Activated T-helper 17 cell treated with anti-CD3 and anti-CD28 coated beads, Interleukin-2, amount 50 U/mL, for 72 hours (primary cell): Measurements from ENCODE around the gene RHBDF2. TPM values are rescaled to one million over a fixed set of nuclear protein-coding genes. Genes with fewer than 3 reads are reported as not detected.

Experiments
- ATAC-seq: fragments of 150-1000 bp; cut with Tn5 transposase; replicated peaks from 2 replicates; pipeline ENCODE4 v1.10.0; 2021; ENCODE audit warnings: mild to moderate bottlenecking, moderate library complexity
- H3K27ac Mint-ChIP-seq: one replicate; pipeline ENCODE4 v1.8.0; 2022; ENCODE audit warnings: mixed read lengths
- H3K27me3 Mint-ChIP-seq: one replicate; pipeline ENCODE4 v1.8.0; 2022; ENCODE audit warnings: mixed read lengths
- H3K36me3 Mint-ChIP-seq: one replicate; pipeline ENCODE4 v1.8.0; 2022; ENCODE audit warnings: low read depth, mild to moderate bottlenecking, mixed read lengths
- H3K4me1 Mint-ChIP-seq: one replicate; pipeline ENCODE4 v1.8.0; 2022; ENCODE audit warnings: mixed read lengths
- H3K4me3 Mint-ChIP-seq: one replicate; pipeline ENCODE4 v1.8.0; 2022; ENCODE audit warnings: mild to moderate bottlenecking, mixed read lengths
- H3K9me3 Mint-ChIP-seq: one replicate; pipeline ENCODE4 v1.8.0; 2022; ENCODE audit warnings: mixed read lengths
- total RNA-seq, 2 donors: library from RNA; stranded (reverse); gene quantifications; one replicate each; pipeline ENCODE4 v1.2.3, GENCODE V29; 2022

The RHBDF2 gene
- 10 to 100 TPM; 33.3 to 56.5 TPM for total RNA-seq

DNA sequence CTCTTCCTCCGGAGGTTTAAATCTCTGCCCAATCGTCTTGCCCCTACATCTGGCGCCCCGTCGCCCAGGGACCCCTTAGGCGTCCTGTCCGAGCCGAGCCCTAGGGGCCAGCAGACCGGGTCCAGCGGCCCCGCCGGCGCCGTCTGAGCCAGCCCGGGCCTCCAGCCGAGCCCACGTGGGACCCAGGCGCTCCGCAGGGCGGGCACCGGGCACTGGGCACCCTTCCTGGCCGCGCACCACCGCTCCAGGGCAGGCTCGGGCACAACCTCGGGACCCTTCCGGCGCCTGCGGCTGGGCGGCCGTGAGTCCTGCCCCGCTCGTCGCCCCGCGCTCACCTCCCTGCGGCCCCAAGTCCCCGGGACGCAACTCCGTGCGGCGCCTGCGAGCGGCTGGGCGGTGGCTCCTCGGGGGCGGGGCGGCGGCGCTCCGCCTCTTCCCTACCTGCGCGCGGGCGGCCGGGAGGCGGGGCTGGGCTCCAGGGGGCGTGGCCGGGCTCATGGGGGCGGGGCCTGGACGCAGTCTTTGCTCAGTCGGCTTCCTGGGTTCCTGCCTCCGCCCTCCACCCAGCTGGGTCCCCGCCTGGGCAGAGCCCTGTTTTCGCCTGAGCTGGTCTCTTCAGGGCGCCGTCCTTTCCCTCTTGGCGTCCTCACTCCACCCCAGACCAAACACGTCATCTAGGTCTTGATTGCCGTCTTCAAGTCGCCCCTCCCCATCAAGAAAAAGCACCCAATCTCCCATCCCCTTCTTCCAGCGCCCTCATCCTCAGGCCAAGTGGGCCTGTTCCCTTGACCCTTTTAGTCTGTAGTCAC, at the start of gene RHBDF2:
TSS of gene RHBDF2 (minus strand) at position 406 of the 809 bp plus-strand sequence. CDS start 19,899 bp downstream, outside the sequence.
- Mint-ChIP-seq H3K36me3 (peaks cover 7% of the 10 kb centered on the region), H3K4me3 (peak within 1 kb of the TSS; percentile 78), H3K27ac (peak within 1 kb of the TSS; percentile 87), H3K27me3 (no peaks in the 10 kb centered on the region), H3K4me1 (peaks cover 9% of the 10 kb centered on the region), H3K9me3 (no peaks in the 10 kb centered on the region)
- ATAC-seq, result peak; percentile 92

DNA sequence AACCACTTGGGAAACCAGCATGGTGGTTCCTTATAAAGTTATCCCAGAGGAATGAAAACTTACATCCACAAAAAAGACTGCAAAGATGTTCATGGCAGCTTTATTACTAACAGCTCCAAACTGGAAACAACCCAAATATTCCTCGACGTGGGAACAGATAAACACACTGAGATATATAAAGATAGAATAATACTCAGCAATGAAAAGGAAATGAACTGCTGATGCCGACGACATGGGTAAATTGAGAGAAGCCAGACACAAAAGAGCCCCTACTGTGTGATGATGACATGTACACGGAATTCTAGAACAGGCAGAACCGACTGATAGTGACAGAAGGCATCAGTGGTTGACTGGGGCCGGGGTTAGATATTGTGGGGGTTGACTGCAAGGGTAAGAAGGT, 48.3 kb upstream of the RHBDF2 start:
- no peak for ATAC-seq
- H3K4me3 Mint-ChIP-seq, result no peak overlapping the region
- no peaks in the 10 kb centered on the region for H3K9me3 Mint-ChIP-seq
- no peak overlapping the region for H3K27ac Mint-ChIP-seq
- H3K27me3 Mint-ChIP-seq, result no peaks in the 10 kb centered on the region
- peaks cover 6% of the 10 kb centered on the region for H3K4me1 Mint-ChIP-seq
- H3K36me3 Mint-ChIP-seq, result no peaks in the 10 kb centered on the region

DNA sequence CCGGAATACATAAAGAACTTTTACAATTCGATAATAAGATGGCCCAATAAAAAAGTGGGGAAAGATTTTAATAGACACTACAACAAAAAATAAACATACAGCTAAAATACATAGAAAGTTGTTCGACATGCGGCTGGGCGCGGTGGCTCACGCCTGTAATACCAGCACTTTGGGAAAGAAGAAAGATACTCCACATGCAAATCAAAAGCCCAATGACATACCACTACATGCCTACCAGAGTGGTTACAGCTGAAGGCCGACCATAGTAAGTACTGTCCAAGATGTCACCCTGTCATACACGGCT, 47.9 kb upstream of the RHBDF2 start:
- no peak for ATAC-seq
- Mint-ChIP-seq H3K4me1 (peaks cover 4% of the 10 kb centered on the region), H3K27me3 (no peaks in the 10 kb centered on the region), H3K27ac (no peak overlapping the region), H3K9me3 (no peaks in the 10 kb centered on the region), H3K4me3 (no peak overlapping the region), H3K36me3 (no peaks in the 10 kb centered on the region)

DNA sequence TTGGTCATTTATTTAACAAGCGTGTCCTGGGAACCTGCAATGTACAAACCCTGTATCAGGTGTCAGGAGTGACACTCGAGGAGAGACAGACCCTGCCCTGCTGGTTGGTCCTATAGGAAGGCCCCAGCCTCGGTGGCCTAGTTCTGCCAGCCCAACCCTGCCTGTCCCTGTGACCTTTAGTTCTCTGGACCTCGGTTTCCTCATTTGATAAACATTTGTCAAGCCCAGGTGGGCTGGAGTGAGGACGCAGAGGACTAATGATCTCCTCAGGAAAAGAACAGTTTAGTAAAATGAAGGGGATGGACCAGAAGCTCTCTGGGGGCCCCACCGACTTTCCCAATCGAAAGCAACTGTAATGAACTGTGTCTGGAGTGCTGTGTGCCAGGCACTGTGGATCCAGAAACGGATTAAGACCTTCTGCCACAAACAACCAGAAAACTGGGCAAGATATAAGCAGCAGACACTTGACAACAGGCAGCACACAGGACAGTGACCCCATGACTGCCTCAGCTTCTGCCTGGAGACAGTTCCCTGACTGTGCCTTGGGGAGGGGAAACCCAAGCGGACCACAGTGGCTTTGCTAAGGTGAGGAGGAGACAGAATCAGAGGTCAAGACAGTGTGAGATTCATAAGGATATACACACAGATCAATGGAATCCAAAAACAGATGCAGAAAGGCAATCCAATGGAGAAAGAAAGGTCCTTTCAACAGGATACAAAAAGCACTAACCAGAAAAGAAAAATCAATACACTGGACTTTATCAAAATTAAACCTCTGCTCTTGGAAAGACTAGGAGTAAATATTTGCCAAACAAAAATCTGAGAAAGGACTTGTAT, 47.4 kb upstream of the RHBDF2 start:
- no peaks in the 10 kb centered on the region for H3K27me3 Mint-ChIP-seq
- no peak overlapping the region for H3K4me3 Mint-ChIP-seq
- no peak for ATAC-seq
- H3K27ac Mint-ChIP-seq, result no peak overlapping the region
- peaks cover 4% of the 10 kb centered on the region for H3K4me1 Mint-ChIP-seq
- no peaks in the 10 kb centered on the region for H3K9me3 Mint-ChIP-seq
- no peaks in the 10 kb centered on the region for H3K36me3 Mint-ChIP-seq

DNA sequence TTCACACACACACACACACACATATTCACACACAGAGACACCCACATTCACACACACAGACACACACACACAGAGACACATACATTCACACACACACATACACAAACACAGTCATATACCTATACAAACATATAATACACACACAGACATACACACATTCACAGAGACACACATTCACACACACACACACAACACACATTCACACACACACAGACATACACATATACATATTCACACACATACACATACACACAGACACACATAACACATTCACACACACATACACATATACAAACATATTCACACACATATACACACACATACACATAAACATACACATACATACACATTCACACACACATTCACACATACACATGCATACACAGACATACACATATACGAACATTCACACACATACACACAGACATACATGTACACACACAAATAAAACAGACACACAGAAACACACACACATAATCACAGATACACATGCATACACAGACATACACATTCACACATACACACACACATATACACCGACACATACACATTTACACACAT, 46.5 kb upstream of the RHBDF2 start:
- no peak for ATAC-seq
- no peak overlapping the region for H3K4me3 Mint-ChIP-seq
- H3K9me3 Mint-ChIP-seq, result no peaks in the 10 kb centered on the region
- peaks cover under 1% of the 10 kb centered on the region for H3K27me3 Mint-ChIP-seq
- no peak overlapping the region for H3K27ac Mint-ChIP-seq
- peaks cover 4% of the 10 kb centered on the region for H3K4me1 Mint-ChIP-seq
- no peaks in the 10 kb centered on the region for H3K36me3 Mint-ChIP-seq

DNA sequence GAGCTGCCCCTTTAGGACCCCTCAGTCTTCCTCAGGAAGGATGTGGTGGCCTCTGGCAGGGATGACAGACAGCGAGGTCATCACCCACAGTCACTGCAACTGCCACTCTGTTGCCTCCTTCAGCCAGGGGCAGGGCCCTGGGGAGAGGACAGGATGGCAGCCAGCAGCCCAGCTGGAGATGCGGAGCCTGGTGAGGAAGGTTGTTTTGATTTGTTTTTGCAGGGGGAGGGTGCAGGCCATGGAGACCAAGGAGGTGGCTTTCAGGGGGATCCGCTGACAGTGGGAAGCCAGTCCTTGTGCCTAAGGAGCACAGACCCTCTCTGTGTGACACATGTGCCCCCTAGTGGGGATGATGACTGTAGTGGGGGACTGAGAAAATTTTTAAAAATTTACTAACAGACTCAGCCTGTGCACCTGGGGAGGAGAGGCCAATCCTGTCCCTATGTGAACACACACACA, 46.0 kb upstream of the RHBDF2 start:
- Mint-ChIP-seq H3K27ac (no peak overlapping the region), H3K9me3 (no peaks in the 10 kb centered on the region), H3K36me3 (no peaks in the 10 kb centered on the region), H3K4me1 (peaks cover 4% of the 10 kb centered on the region), H3K4me3 (no peak overlapping the region), H3K27me3 (peaks cover 6% of the 10 kb centered on the region)
- peak; percentile 74 for ATAC-seq

DNA sequence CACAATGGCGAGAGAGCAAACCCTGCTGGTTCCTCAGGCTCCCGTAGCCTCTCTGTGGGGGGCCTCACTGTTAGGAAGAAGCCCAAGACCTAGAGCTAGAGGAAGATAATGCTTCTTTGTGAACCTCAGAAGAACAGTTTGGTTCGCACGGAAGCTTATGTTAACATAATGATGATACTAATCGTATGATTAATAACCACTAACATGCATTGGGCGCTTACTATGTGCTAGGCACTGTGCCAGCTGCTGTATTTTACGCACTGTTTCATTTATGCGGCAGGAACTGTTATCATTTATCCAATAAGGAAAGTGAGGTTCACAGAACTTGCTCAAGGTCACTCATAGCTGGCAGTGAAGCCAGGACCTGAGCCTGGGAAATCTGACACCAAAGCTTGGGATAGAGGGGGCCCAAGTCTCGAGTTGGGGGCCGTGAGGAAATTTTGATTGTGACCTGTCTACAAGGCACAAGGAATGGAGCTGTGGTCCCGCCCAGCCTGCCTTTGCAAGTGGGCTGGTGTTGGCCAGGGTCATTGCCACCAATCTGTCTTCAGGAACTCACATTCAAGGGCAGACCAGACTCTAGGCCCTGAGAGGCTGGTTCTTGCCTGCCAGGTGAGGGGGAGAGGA, 45.4 kb upstream of the RHBDF2 start:
- Mint-ChIP-seq H3K4me3 (no peak overlapping the region), H3K36me3 (no peaks in the 10 kb centered on the region), H3K27ac (no peak overlapping the region), H3K9me3 (no peaks in the 10 kb centered on the region), H3K4me1 (peaks cover 4% of the 10 kb centered on the region), H3K27me3 (peaks cover 9% of the 10 kb centered on the region)
- no peak for ATAC-seq

DNA sequence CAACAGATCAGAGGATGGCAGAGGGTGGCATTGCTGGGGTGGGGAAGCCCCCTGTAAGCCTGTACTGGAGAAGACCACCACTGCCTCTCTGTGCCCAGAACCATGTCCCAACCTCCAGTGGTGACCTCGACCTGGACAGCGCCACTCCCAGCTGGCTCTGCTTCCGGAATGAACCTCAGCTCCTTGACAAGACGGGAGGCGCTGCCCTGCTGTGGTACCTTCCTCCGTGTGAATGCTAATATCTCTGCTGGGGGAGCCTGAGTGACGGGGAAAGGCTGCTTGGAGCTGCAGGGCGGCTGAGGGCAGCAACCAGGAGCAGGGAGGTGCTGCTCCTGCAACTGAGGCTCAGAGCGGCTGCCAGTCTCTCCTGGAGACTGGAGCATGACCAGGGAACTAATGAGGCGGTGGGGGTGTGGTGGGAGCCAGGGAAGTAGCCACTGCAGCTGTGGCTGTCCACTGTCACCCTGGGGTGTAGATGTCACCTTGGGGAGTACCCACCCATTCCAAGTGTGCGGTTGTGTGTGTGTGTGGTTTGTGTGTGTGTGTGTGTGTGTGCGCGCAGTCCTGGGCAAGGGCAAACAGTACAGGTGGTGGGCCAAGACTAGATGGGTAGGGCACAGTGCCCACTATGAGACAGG, 44.8 kb upstream of the RHBDF2 start:
- ATAC-seq, result no peak
- H3K9me3 Mint-ChIP-seq, result no peaks in the 10 kb centered on the region
- H3K36me3 Mint-ChIP-seq, result no peaks in the 10 kb centered on the region
- peaks cover 9% of the 10 kb centered on the region for H3K27me3 Mint-ChIP-seq
- peaks cover 3% of the 10 kb centered on the region for H3K4me1 Mint-ChIP-seq
- no peak overlapping the region for H3K4me3 Mint-ChIP-seq
- no peak overlapping the region for H3K27ac Mint-ChIP-seq

DNA sequence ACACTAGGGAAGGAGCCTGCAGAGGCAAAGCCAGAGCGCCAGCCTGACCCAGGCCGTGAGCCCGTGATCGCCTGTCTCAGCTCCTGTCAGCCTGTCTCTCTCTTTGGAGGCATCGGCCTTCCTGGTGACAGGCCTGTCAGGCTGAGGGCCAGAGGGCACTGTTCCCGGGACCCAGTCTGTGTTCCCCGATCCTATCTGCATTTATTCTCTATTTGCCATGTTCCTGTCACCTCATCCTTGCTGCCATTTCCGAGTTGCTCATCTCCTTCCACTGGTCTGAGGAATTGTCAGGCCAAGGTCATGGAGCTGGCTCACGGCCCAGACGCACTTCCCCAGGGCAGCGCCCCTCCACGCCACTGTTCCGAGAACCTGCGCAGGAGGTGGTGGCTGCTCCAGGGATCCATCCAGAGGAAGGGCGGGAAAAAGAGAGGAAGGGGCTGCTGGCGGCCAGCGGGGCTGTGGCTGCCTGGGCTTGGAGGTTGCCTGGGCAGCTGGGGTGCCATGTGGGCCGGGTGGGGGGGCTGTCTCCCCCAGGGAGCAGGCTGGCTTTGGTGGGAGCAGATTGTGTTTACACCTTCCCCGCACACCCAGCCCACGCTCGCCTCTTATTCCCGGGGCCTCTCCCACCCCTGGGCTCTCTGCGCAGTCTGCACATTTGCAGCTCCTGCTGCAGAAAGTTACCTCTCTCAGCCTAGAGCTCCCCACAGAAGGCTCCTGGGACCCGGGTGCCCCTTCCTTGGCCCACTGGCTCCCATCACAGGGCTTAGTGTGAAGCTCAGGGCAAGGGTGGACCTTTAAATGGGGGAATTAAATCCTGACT, 43.5 kb upstream of the RHBDF2 start:
- ATAC-seq, result no peak
- H3K9me3 Mint-ChIP-seq, result no peaks in the 10 kb centered on the region
- H3K27me3 Mint-ChIP-seq, result peaks cover 9% of the 10 kb centered on the region
- H3K36me3 Mint-ChIP-seq, result no peaks in the 10 kb centered on the region
- no peak overlapping the region for H3K4me3 Mint-ChIP-seq
- H3K27ac Mint-ChIP-seq, result no peak overlapping the region
- H3K4me1 Mint-ChIP-seq, result no peaks in the 10 kb centered on the region

DNA sequence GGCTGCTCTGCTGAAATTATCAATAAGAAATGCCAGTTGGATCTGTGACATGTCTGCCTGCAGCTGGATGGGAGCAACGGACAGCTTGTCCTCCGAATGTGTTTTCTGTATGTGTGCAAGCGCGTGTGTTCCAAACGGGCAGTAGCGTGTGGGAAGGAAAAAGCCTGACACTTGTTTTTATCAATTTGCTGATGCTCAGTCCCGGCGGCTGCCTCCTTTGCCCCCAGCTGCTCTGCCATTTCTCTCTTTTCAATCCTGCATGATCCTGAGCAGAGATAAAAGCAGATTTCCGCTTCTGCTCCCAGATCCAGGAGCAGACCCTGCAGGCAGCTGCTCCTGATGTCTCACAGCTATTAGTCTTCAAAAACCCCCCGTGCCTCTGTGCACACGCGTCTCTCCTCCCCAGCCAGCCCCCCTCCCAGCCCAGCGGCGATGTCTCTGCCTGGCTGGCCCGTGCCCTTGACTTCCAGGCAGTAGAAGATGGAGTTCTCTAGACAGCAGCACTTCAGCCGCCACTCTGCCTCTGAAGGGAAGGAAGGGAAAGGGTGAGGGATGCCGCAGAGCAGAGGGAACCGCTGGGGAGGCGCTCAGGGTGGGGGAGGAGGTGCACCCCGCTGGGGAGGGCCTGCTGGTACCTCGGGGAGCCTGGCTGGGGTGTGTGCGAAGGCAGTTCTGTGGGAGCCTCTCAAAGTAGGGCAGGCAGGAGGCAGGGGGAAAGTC, 42.8 kb upstream of the RHBDF2 start:
- Mint-ChIP-seq H3K36me3 (no peaks in the 10 kb centered on the region), H3K9me3 (no peaks in the 10 kb centered on the region), H3K27me3 (peaks cover 17% of the 10 kb centered on the region), H3K27ac (no peak overlapping the region), H3K4me1 (no peaks in the 10 kb centered on the region), H3K4me3 (no peak overlapping the region)
- ATAC-seq, result no peak

DNA sequence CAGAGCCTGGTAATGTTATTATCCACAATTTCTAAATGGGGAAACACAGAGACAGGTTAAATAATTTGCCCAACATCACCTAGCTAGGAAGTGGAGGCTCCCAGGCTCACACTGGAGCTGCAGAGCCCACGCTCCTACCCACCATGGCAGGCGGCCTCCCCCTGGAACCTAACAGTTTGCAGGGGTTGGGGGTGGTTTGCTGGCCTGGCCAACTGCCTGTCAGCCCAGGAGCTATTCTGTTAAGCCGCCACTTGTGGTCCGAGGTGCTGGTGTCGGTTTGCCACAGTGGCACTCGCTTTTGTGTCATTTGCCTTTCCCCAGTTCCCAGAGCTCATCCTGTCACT, 42.2 kb upstream of the RHBDF2 start:
- Mint-ChIP-seq H3K4me3 (no peak overlapping the region), H3K36me3 (no peaks in the 10 kb centered on the region), H3K4me1 (no peaks in the 10 kb centered on the region), H3K9me3 (no peaks in the 10 kb centered on the region), H3K27ac (no peak overlapping the region), H3K27me3 (peaks cover 20% of the 10 kb centered on the region)
- ATAC-seq, result no peak

DNA sequence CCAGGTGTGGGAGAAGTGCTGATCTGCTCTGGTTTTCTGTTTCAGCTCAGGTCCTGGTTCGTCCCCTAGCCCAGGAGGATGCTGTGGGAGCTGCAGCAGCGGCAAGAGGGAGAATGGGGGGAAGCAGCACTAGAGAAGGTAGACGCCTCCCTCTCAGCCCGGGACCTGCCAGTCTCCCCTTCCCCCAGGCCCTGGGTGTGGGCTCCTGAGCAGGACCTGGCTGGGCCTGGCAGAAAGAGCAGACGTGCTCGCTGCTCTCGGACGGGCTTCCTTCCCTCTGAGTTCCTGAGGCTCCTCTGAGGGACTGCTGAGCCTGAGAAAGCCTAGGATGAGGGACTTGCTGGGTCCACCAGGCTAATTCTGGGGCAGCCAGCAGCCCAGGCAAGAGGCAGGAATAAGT, 41.8 kb upstream of the RHBDF2 start:
- Mint-ChIP-seq H3K9me3 (no peaks in the 10 kb centered on the region), H3K36me3 (no peaks in the 10 kb centered on the region), H3K4me1 (no peaks in the 10 kb centered on the region), H3K27me3 (peaks cover 20% of the 10 kb centered on the region), H3K4me3 (no peak overlapping the region), H3K27ac (no peak overlapping the region)
- no peak for ATAC-seq

DNA sequence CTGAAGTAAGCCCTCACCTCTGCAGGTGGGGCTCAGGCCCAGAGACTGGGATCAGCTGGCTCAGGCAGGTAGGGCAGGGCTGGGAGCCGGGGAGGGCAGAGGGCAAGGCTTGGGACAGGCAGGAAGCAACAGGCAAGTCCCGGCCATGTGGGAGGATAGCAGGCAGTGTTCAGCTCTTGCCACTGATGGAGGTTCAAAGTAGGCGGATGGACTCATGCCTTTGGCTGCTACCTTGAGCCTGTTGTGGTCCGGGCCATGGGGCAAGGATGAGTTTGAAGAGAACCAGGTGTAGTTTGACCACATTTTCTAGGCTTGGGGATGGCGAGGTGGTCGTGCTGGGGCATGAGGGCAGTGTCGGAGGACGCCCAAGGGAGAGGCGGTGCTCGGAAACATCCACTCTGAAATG, 41.3 kb upstream of the RHBDF2 start:
- no peaks in the 10 kb centered on the region for H3K36me3 Mint-ChIP-seq
- no peaks in the 10 kb centered on the region for H3K4me1 Mint-ChIP-seq
- H3K27me3 Mint-ChIP-seq, result peaks cover 20% of the 10 kb centered on the region
- no peak overlapping the region for H3K27ac Mint-ChIP-seq
- H3K9me3 Mint-ChIP-seq, result no peaks in the 10 kb centered on the region
- no peak overlapping the region for H3K4me3 Mint-ChIP-seq
- ATAC-seq, result no peak
